HG02885 (cell line): Measurements from ENCODE around the gene SLC12A8.

ENCODE experiments used
- ATAC-seq: cut with Tn5 transposase; IDR thresholded peaks from one replicate; pipeline ENCODE4 v1.9.1; 2021; ENCODE audit warnings: mild to moderate bottlenecking; ENCODE audit not compliant: unreplicated experiment, poor library complexity

SLC12A8 gene

GRCh38 chr3:125188955-125189354 lies 23.6 kb downstream of the SLC12A8 start:
- ATAC-seq: no peak

- no peak for ATAC-seq
Measured at GRCh38 chr3:125187599-125187910, 25.0 kb downstream of the SLC12A8 start.

- ATAC-seq: peak; percentile 8
Measured at GRCh38 chr3:125186800-125187598, 25.5 kb downstream of the SLC12A8 start.

- peak; percentile 92 for ATAC-seq
Measured at GRCh38 chr3:125186261-125186787, 26.2 kb downstream of the SLC12A8 start.

GRCh38 chr3:125185805-125186204 lies 26.7 kb downstream of the SLC12A8 start:
- ATAC-seq: peak; percentile 29

- ATAC-seq: no peak
Measured at GRCh38 chr3:125179884-125180240, 32.7 kb downstream of the SLC12A8 start.

- ATAC-seq: peak; percentile 62
Measured at GRCh38 chr3:125179143-125179883, 33.2 kb downstream of the SLC12A8 start.

- ATAC-seq: no peak
Measured at GRCh38 chr3:125177746-125178145, 34.8 kb downstream of the SLC12A8 start.

- no peak for ATAC-seq
Measured at GRCh38 chr3:125175295-125176078, 37.1 kb downstream of the SLC12A8 start.

- ATAC-seq: no peak
Measured at GRCh38 chr3:125172346-125172745, 40.2 kb downstream of the SLC12A8 start.

GRCh38 chr3:125168711-125169393 lies 43.7 kb downstream of the SLC12A8 start:
- ATAC-seq: no peak

GRCh38 chr3:125166599-125167136 lies 45.9 kb downstream of the SLC12A8 start:
- ATAC-seq: no peak

- no peak for ATAC-seq
Measured at GRCh38 chr3:125165948-125166553, 46.5 kb downstream of the SLC12A8 start.

GRCh38 chr3:125165189-125165947 lies 47.2 kb downstream of the SLC12A8 start:
- no peak for ATAC-seq

- no peak for ATAC-seq
Measured at GRCh38 chr3:125163739-125164601, 48.6 kb downstream of the SLC12A8 start.

- ATAC-seq: no peak
Measured at GRCh38 chr3:125161607-125162219, 50.8 kb downstream of the SLC12A8 start.

- ATAC-seq: no peak
Measured at GRCh38 chr3:125160606-125161371, 51.8 kb downstream of the SLC12A8 start.
